HepG2 (cell line): Measurements from ENCODE around the gene CAST. TPM values are rescaled to one million over a fixed set of nuclear protein-coding genes. Genes with fewer than 3 reads are reported as not detected.
"Not testable (repeated sequence)": the region's sequence is repeated elsewhere in the genome, so short reads cannot be mapped to it uniquely, and the experiment has no call there.

ENCODE experiments used
- ATAC-seq: fragments of 200-7000 bp; cut with Tn5 transposase; 3 replicates; pipeline ENCODE4 v1.9.1; 2020; ENCODE audit warnings: mild to moderate bottlenecking, moderate library complexity
- BruUV-seq: library from RNA; stranded (reverse); fragments of 400-500 nt; replicated peaks from 2 replicates; lab custom pipeline; 2021; lab: Mats Ljungman, UMichigan
- CTCF ChIA-PET: fragments of 300-600 bp; formaldehyde crosslinking; extraction: SDS; loops from one replicate; lab custom pipeline; 2021; ENCODE audit warnings: low total read pairs, inconsistent platforms, low intra/inter-chr PET ratio; lab: Yijun Ruan, JAX
- POLR2A ChIA-PET: fragments of 350-600 bp; sonication (Branson Sonifier 250); formaldehyde crosslinking; loops from one replicate; lab custom pipeline; 2020; ENCODE audit warnings: antibody characterized with exemption, inconsistent platforms; lab: Yijun Ruan, JAX
- DNase-seq: peaks from one replicate; pipeline ENCODE4 v3.0.0-alpha.2; 2015; ENCODE audit warnings: low spot score
- FAIRE-seq: peaks from 3 replicates; lab custom pipeline; 2011; peaks lifted over from hg19 to GRCh38; lab: Jason Lieb, UNC
- H2AFZ ChIP-seq: one replicate; pipeline ENCODE4 v1.6.1; 2011; ENCODE audit warnings: low read length, inconsistent platforms
- H3K27ac ChIP-seq: fragments of 300-600 bp; 3 replicates; pipeline ENCODE4 v1.8.0; 2011; ENCODE audit warnings: mixed run types, mild to moderate bottlenecking, mixed read lengths, low read length, inconsistent platforms; ENCODE audit not compliant: insufficient read depth; ENCODE audit errors: extremely low read length
- H3K27me3 ChIP-seq, 2 experiments: fragments of 200-600 bp in 1 of 2; 2 replicates in 1 of 2; 3 replicates in 1 of 2; pipeline versions ENCODE4 v1.6.0 to v1.8.0; 2011; ENCODE audit warnings: low read length in 2 of 2, mild to moderate bottlenecking in 2 of 2, moderate library complexity in 2 of 2, inconsistent platforms in 1 of 2; ENCODE audit not compliant: insufficient read depth in 2 of 2, control insufficient read depth in 1 of 2
- H3K36me3 ChIP-seq, 2 experiments: fragments of 200-600 bp in 1 of 2; replicated peaks in 1 of 2; 2 replicates in 1 of 2; 3 replicates in 1 of 2; pipeline versions ENCODE4 v1.5.1 to v1.8.0; 2011; ENCODE audit warnings: low read length in 2 of 2, inconsistent platforms in 1 of 2; ENCODE audit not compliant: insufficient read depth in 2 of 2, control insufficient read depth in 1 of 2
- H3K4me1 ChIP-seq: 2 replicates; pipeline ENCODE4 v1.5.1; 2012; ENCODE audit warnings: low read length, inconsistent platforms; ENCODE audit not compliant: insufficient read depth
- H3K4me2 ChIP-seq: 2 replicates; pipeline ENCODE4 v1.6.0; 2011; ENCODE audit warnings: low read depth, low read length, inconsistent platforms
- H3K4me3 ChIP-seq, 3 experiments: fragments of 200-600 bp in 1 of 3; sonication (generic), shearing (Covaris generic) in 1 of 3; replicated peaks in 1 of 3; 2 replicates each; pipeline ENCODE4 v1.5.1; 2011 to 2016; ENCODE audit warnings: low read length in 3 of 3, inconsistent platforms in 2 of 3, low read depth in 2 of 3, mild to moderate bottlenecking in 2 of 3, control low read depth in 1 of 3, mixed read lengths in 1 of 3; ENCODE audit not compliant: insufficient read depth in 1 of 3
- H3K79me2 ChIP-seq: one replicate; pipeline ENCODE4 v1.6.1; 2011; ENCODE audit warnings: low read length, inconsistent platforms; ENCODE audit not compliant: insufficient read depth
- H3K9ac ChIP-seq: 2 replicates; pipeline ENCODE4 v1.6.0; 2011; ENCODE audit warnings: mild to moderate bottlenecking, low read depth, low read length, inconsistent platforms; ENCODE audit not compliant: insufficient read depth
- H3K9me3 ChIP-seq: 2 replicates; pipeline ENCODE4 v1.5.1; 2012; ENCODE audit warnings: mild to moderate bottlenecking, low read length
- H4K20me1 ChIP-seq: 2 replicates; pipeline ENCODE4 v1.6.0; 2011; ENCODE audit warnings: inconsistent platforms, mild to moderate bottlenecking, low read length, moderate library complexity; ENCODE audit not compliant: insufficient read depth
- ZNF124 ChIP-seq: sonication (generic); formaldehyde crosslinking; IDR thresholded peaks from 2 replicates; pipeline ENCODE4 v1.4.0; 2020; ENCODE audit warnings: missing genetic modification reagents
- ZNF607 ChIP-seq: sonication (generic); formaldehyde crosslinking; IDR thresholded peaks from 2 replicates; pipeline ENCODE4 v1.5.1; 2020; ENCODE audit warnings: missing genetic modification reagents, mild to moderate bottlenecking, borderline replicate concordance
- ZNF609 ChIP-seq: sonication (generic); formaldehyde crosslinking; IDR thresholded peaks from 2 replicates; pipeline ENCODE4 v1.4.0; 2020; ENCODE audit warnings: mild to moderate bottlenecking, missing genetic modification reagents, borderline replicate concordance
- ZNF773 ChIP-seq: sonication (generic); formaldehyde crosslinking; IDR thresholded peaks from 2 replicates; pipeline ENCODE4 v1.4.0; 2020; ENCODE audit warnings: missing genetic modification reagents, borderline replicate concordance
- WGBS: methylation state at CpG from one replicate; pipeline ENCODE4 v1.1.6; 2017; ENCODE audit warnings: low lambda C conversion rate; 5-methylcytosine and 5-hydroxymethylcytosine counted together
- in situ Hi-C: cut with HindIII; loops from 2 replicates; pipeline ENCODE4 v1.10.0; 2017; ENCODE audit warnings: low pct_unique_long_range_greater_than_20kb; ENCODE audit not compliant: extremely low pct_ligation_motif_present
- intact Hi-C: fragments of 100-400 bp; cut with micrococcal nuclease; formaldehyde crosslinking; loops from one replicate; pipeline ENCODE4 v1.10.0; 2022; ENCODE audit not compliant: unreplicated experiment
- polyA plus RNA-seq, 8 experiments: library from polyadenylated mRNA; depleted of rRNA in 3 of 8; stranded (reverse) in 7 of 8; unstranded in 1 of 8; fragments of >200 nt; fragmentation: Illumina TruSeq in 4 of 8; extraction: Trizol in 4 of 8; gene quantifications; 2 replicates each; pipeline versions ENCODE4 v1.2.1 to v1.2.3, GENCODE V29; 2011 to 2016; ENCODE audit warnings: low read depth in 4 of 8, missing spikeins in 1 of 8, mixed read lengths in 1 of 8; ENCODE audit not compliant: insufficient read depth in 1 of 8
- total RNA-seq, 5 experiments: library from RNA; depleted of rRNA; stranded (reverse); fragments of >200 nt; fragmentation: Illumina TruSeq; extraction: Trizol; gene quantifications; 2 replicates each; pipeline ENCODE4 v1.2.3, GENCODE V29; 2016; ENCODE audit warnings: low read depth in 1 of 5

CAST gene
- total and polyA plus RNA-seq, 2 of the 13 experiments (the other 11 are each of a cell fraction or from before 2014, with no cell fraction given): 42.1 to 67.6 TPM

- no peaks in the 10 kb centered on the region for H3K4me1 ChIP-seq
- no peak overlapping the region for H3K4me2 ChIP-seq
- no peak for DNase-seq
- 99% methylated on average over 4 of the region's 4 CpGs for WGBS
- H3K27ac ChIP-seq: no peak overlapping the region
- TF ChIP-seq ZNF609 (CRISPR knock-in tag) (no peak), ZNF124 (CRISPR knock-in tag) (no peak), ZNF607 (no peak), ZNF773 (CRISPR knock-in tag) (no peak)
- H3K9ac ChIP-seq: no peak overlapping the region
- H2AFZ ChIP-seq: no peak overlapping the region
- H3K79me2 ChIP-seq: no peaks in the 10 kb centered on the region
- no peak for ATAC-seq
- H3K36me3 ChIP-seq: peaks cover 8 to 50% of the 10 kb centered on the region in 2 experiments
- no peaks in the 10 kb centered on the region for H3K27me3 ChIP-seq
- H3K4me3 ChIP-seq: no peak overlapping the region
- in situ Hi-C loops: no loop called here
- no peak for FAIRE-seq
- BruUV-seq: no TSS peak
- intact Hi-C loops: no loop called here
- CTCF ChIA-PET: no interaction called here
- no peaks in the 10 kb centered on the region for H4K20me1 ChIP-seq
- POLR2A ChIA-PET: no interaction called here
- no peaks in the 10 kb centered on the region for H3K9me3 ChIP-seq
These were observed 81.6 kb downstream of the CAST start for GRCh38 chr5:96743805-96744204.

GRCh38 chr5:96744218-96744617 lies 82.0 kb downstream of the CAST start:
- FAIRE-seq, ATAC-seq, POLR2A ChIA-PET, H4K20me1 ChIP-seq, H3K4me2 ChIP-seq, in situ Hi-C loops, H2AFZ ChIP-seq, H3K27me3 ChIP-seq, H3K27ac ChIP-seq, H3K9ac ChIP-seq, BruUV-seq, H3K4me3 ChIP-seq, DNase-seq, intact Hi-C loops, H3K9me3 ChIP-seq, H3K79me2 ChIP-seq, H3K4me1 ChIP-seq, CTCF ChIA-PET: not testable (repeated sequence)
- WGBS: 98% methylated on average over 5 of the region's 5 CpGs
- peaks cover 8 to 50% of the 10 kb centered on the region in 2 experiments for H3K36me3 ChIP-seq
